RWPE2 (cell line): Measurements from ENCODE around the gene KNCN.

Experiments used
- ATAC-seq: fragments of 200-7000 bp; cut with Tn5 transposase; 3 replicates; pipeline ENCODE4 v1.9.1; 2021; ENCODE audit warnings: low read depth
- DNase-seq: peaks from one replicate; pipeline ENCODE4 v3.0.0-alpha.2; 2020; ENCODE audit warnings: low spot score
- H3K27ac ChIP-seq: fragments of 450-650 bp; 2 replicates; pipeline ENCODE4 v1.5.1; 2017; ENCODE audit warnings: mild to moderate bottlenecking; ENCODE audit not compliant: poor library complexity, severe bottlenecking
- H3K27me3 ChIP-seq: fragments of 250-450 bp; sonication (Bioruptor Pico); 2 replicates; pipeline ENCODE4 v1.5.1; 2021; ENCODE audit warnings: mild to moderate bottlenecking, moderate library complexity; ENCODE audit not compliant: insufficient read depth, poor library complexity, severe bottlenecking
- H3K36me3 ChIP-seq: fragments of 250-450 bp; sonication (Bioruptor Pico); 2 replicates; pipeline ENCODE4 v1.5.1; 2020; ENCODE audit warnings: low read depth, mild to moderate bottlenecking, moderate library complexity
- H3K4me1 ChIP-seq: fragments of 250-450 bp; sonication (Bioruptor Pico); 2 replicates; pipeline ENCODE4 v1.5.1; 2021; ENCODE audit warnings: mild to moderate bottlenecking, moderate library complexity; ENCODE audit not compliant: insufficient read depth, poor library complexity, severe bottlenecking
- H3K4me3 ChIP-seq: fragments of 250-450 bp; sonication (Bioruptor Pico); 2 replicates; pipeline ENCODE4 v1.5.1; 2021; ENCODE audit warnings: mild to moderate bottlenecking, moderate library complexity; ENCODE audit not compliant: severe bottlenecking
- H3K9me3 ChIP-seq: fragments of 250-450 bp; sonication (Bioruptor Pico); 2 replicates; pipeline ENCODE4 v1.5.1; 2021; ENCODE audit warnings: mild to moderate bottlenecking, moderate library complexity; ENCODE audit not compliant: severe bottlenecking
- CTCF ChIP-seq: fragments of 450-650 bp; IDR thresholded peaks from one replicate; pipeline ENCODE4 v1.5.1; 2017; ENCODE audit warnings: mild to moderate bottlenecking, moderate library complexity; ENCODE audit not compliant: poor library complexity, severe bottlenecking

KNCN gene

GRCh38 chr1:46583494-46583893, 32.0 kb upstream of the KNCN start:
- H3K9me3 ChIP-seq: no peaks in the 10 kb centered on the region
- no peak for TF ChIP-seq CTCF
- peaks cover 20% of the 10 kb centered on the region for H3K36me3 ChIP-seq
- DNase-seq (no peak), ATAC-seq (no peak)
- no peak overlapping the region for H3K4me3 ChIP-seq
- H3K4me1 ChIP-seq: no peaks in the 10 kb centered on the region
- no peaks in the 10 kb centered on the region for H3K27me3 ChIP-seq
- no peak overlapping the region for H3K27ac ChIP-seq

- H3K27me3 ChIP-seq: no peaks in the 10 kb centered on the region
- no peaks in the 10 kb centered on the region for H3K9me3 ChIP-seq
- H3K36me3 ChIP-seq: peaks cover 20% of the 10 kb centered on the region
- TF ChIP-seq CTCF: no peak
- ATAC-seq: no peak
- DNase-seq: no peak
- no peaks in the 10 kb centered on the region for H3K4me1 ChIP-seq
- no peak overlapping the region for H3K27ac ChIP-seq
- H3K4me3 ChIP-seq: no peak overlapping the region
Measured at GRCh38 chr1:46582972-46583371, 31.5 kb upstream of the KNCN start.

DNA sequence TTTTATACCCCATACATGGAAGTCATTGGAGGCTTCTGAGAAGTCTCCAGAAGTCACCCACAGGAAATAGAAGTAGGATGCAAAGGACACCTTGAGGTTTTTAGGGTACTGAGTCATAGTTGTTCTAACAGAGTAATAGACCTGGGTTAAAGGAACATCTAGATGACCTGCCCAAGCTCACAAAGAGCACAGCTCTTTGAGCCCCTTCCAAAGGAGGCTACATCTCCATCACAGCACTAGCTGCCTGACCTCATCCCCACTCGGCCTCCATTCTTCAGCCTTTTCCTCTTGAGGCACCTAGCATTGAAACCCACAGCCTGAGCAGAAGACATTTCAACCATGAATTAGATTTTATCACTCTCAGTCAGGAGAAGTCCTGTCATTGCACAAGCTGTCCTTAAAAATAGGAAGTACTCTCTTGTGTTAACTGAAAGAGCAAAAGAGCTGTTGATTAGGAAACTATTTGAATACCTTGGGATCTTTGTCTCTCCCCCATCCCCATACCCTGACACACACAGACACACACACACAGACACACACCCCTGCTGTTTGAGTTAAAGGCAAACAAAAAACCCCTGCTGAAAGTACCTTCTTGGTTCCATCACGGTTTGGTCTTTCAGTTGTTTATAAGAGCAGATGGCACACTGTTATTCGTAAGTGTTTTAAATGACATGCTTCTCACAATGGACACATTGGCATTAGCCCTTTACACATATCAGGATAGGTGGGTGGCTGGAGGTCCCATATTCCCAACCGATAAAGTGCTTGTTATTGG, 30.4 kb upstream of the KNCN start:
- no peak for DNase-seq
- peaks cover 23% of the 10 kb centered on the region for H3K36me3 ChIP-seq
- no peak overlapping the region for H3K27ac ChIP-seq
- no peaks in the 10 kb centered on the region for H3K4me1 ChIP-seq
- H3K27me3 ChIP-seq: no peaks in the 10 kb centered on the region
- ATAC-seq: no peak
- TF ChIP-seq CTCF: no peak
- no peaks in the 10 kb centered on the region for H3K9me3 ChIP-seq
- H3K4me3 ChIP-seq: no peak overlapping the region

DNA sequence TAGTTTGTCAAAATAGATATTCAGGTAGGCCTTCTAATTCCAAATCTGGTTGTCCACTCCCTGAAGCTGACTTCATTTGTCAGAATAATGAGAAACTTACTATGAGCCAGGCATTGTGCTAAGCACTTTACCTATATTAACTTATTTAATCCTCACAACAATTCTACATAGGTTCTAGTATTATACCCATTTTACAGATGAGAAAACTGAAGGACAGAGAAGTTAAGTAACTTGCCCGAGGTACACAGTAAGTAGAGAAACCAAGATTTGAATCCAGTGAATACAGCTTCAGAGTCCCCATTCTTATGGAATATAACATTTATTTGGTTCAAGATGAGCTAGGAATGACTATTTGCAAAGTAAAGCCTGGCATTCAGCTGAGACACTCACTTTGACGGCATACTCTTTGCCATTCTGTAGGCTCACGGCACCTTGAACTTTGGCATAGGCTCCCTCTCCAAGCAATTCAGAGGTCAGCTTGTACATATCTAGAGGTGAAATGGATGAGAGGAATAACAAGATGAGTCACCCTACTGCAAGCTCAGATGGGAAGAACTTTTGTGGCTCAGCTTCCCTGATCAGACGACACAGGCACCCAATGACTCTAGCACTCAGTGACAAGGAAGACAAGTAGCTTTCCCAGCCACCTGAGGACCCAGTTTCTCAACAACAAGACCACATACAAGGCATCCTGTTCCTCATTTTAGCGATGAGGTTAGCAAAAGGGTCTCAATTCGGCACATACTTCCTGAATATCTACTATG, 28.9 kb upstream of the KNCN start:
- H3K27me3 ChIP-seq: no peaks in the 10 kb centered on the region
- H3K27ac ChIP-seq: no peak overlapping the region
- no peak for TF ChIP-seq CTCF
- no peaks in the 10 kb centered on the region for H3K4me1 ChIP-seq
- DNase-seq: no peak
- H3K4me3 ChIP-seq: no peak overlapping the region
- H3K9me3 ChIP-seq: no peaks in the 10 kb centered on the region
- no peak for ATAC-seq
- peaks cover 23% of the 10 kb centered on the region for H3K36me3 ChIP-seq

GRCh38 chr1:46577671-46578070, 26.2 kb upstream of the KNCN start:
- Histone ChIP-seq H3K9me3 (no peaks in the 10 kb centered on the region), H3K4me1 (no peaks in the 10 kb centered on the region), H3K27ac (no peak overlapping the region), H3K27me3 (no peaks in the 10 kb centered on the region), H3K36me3 (peaks cover 24% of the 10 kb centered on the region), H3K4me3 (no peak overlapping the region)
- no peak for TF ChIP-seq CTCF
- DNase-seq: no peak
- ATAC-seq: no peak
